H9 (cell line): ENCODE results near the gene ZNF586. TPM values are rescaled to one million over a fixed set of nuclear protein-coding genes. Genes with fewer than 3 reads are reported as not detected.

Experiments
- DNase-seq: peaks from one replicate; pipeline ENCODE4 v3.0.0-alpha.2; 2017
- H2AFZ ChIP-seq: one replicate; pipeline ENCODE4 v1.6.1; 2013; ENCODE audit warnings: mild to moderate bottlenecking, low read length, control low read depth, moderate library complexity
- H2AK5ac ChIP-seq: 2 replicates; pipeline ENCODE4 v1.6.1; 2013; ENCODE audit warnings: low read length, control low read depth, mixed read lengths; ENCODE audit not compliant: insufficient read length
- H2BK120ac ChIP-seq: one replicate; pipeline ENCODE4 v1.6.1; 2013; ENCODE audit warnings: low read depth, mild to moderate bottlenecking, low read length, control low read depth, inconsistent platforms; ENCODE audit not compliant: poor library complexity, severe bottlenecking
- H2BK12ac ChIP-seq: 2 replicates; pipeline ENCODE4 v1.6.1; 2013; ENCODE audit warnings: low read length, control low read depth, mixed read lengths, low read depth; ENCODE audit not compliant: insufficient read length
- H2BK15ac ChIP-seq: 2 replicates; pipeline ENCODE4 v1.6.1; 2013; ENCODE audit warnings: low read depth, low read length, control low read depth
- H2BK20ac ChIP-seq: one replicate; pipeline ENCODE4 v1.6.1; 2013; ENCODE audit warnings: low read depth, mild to moderate bottlenecking, low read length, control low read depth, inconsistent platforms; ENCODE audit not compliant: poor library complexity, severe bottlenecking
- H2BK5ac ChIP-seq: 2 replicates; pipeline ENCODE4 v1.6.1; 2013; ENCODE audit warnings: low read length, control low read depth, mixed read lengths; ENCODE audit not compliant: insufficient read length
- H3K14ac ChIP-seq: 2 replicates; pipeline ENCODE4 v1.6.1; 2013; ENCODE audit warnings: low read length, control low read depth; ENCODE audit not compliant: insufficient read depth
- H3K18ac ChIP-seq: 2 replicates; pipeline ENCODE4 v1.6.1; 2013; ENCODE audit warnings: low read depth, mild to moderate bottlenecking, mixed read lengths, low read length, control low read depth; ENCODE audit not compliant: insufficient read length
- H3K23ac ChIP-seq: 2 replicates; pipeline ENCODE4 v1.6.1; 2013; ENCODE audit warnings: low read length, control low read depth, mixed read lengths, low read depth; ENCODE audit not compliant: insufficient read length
- H3K23me2 ChIP-seq: 2 replicates; pipeline ENCODE4 v1.6.1; 2013; ENCODE audit warnings: low read depth, mild to moderate bottlenecking, mixed read lengths, low read length, control low read depth; ENCODE audit not compliant: insufficient read length, poor library complexity, severe bottlenecking
- H3K27ac ChIP-seq: 2 replicates; pipeline ENCODE4 v1.5.1; 2013; ENCODE audit warnings: low read length, control low read depth, mixed read lengths, low read depth; ENCODE audit not compliant: insufficient read length
- H3K27me3 ChIP-seq: 2 replicates; pipeline ENCODE4 v1.6.1; 2013; ENCODE audit warnings: low read length, control low read depth, inconsistent platforms; ENCODE audit not compliant: insufficient read depth
- H3K4ac ChIP-seq: 2 replicates; pipeline ENCODE4 v1.6.1; 2013; ENCODE audit warnings: low read depth, mild to moderate bottlenecking, control low read depth, inconsistent platforms, low read length, moderate library complexity
- H3K4me1 ChIP-seq: 2 replicates; pipeline ENCODE4 v1.6.1; 2013; ENCODE audit warnings: low read length, control low read depth, inconsistent platforms; ENCODE audit not compliant: insufficient read depth
- H3K4me2 ChIP-seq: 2 replicates; pipeline ENCODE4 v1.6.1; 2013; ENCODE audit warnings: low read length, control low read depth, mixed read lengths; ENCODE audit not compliant: insufficient read length, insufficient read depth
- H3K56ac ChIP-seq: 2 replicates; pipeline ENCODE4 v1.6.1; 2013; ENCODE audit warnings: low read depth, mild to moderate bottlenecking, mixed read lengths, low read length, control low read depth; ENCODE audit not compliant: insufficient read length
- H3K79me1 ChIP-seq: 2 replicates; pipeline ENCODE4 v1.6.1; 2013; ENCODE audit warnings: low read depth, mild to moderate bottlenecking, moderate library complexity, low read length, control low read depth, inconsistent platforms; ENCODE audit not compliant: insufficient read depth, poor library complexity, severe bottlenecking
- H3K79me2 ChIP-seq: 2 replicates; pipeline ENCODE4 v1.6.1; 2013; ENCODE audit warnings: low read length, control low read depth, inconsistent platforms; ENCODE audit not compliant: insufficient read depth
- H3K9ac ChIP-seq: 2 replicates; pipeline ENCODE4 v1.6.1; 2013; ENCODE audit warnings: low read length, control low read depth, mixed read lengths; ENCODE audit not compliant: insufficient read length; ENCODE audit errors: extremely low read depth
- H3K9me3 ChIP-seq: one replicate; pipeline ENCODE4 v1.6.1; 2013; ENCODE audit warnings: low read depth, low read length, inconsistent platforms; ENCODE audit not compliant: control insufficient read depth
- H3T11ph ChIP-seq: one replicate; pipeline ENCODE4 v1.6.1; 2013; ENCODE audit warnings: mild to moderate bottlenecking, low read length, control low read depth, inconsistent platforms
- H4K20me1 ChIP-seq: one replicate; pipeline ENCODE4 v1.6.1; 2013; ENCODE audit not compliant: control insufficient read depth, insufficient read length, insufficient read depth
- H4K5ac ChIP-seq: 2 replicates; pipeline ENCODE4 v1.6.1; 2013; ENCODE audit warnings: low read depth, mild to moderate bottlenecking, mixed read lengths, low read length, control low read depth; ENCODE audit not compliant: insufficient read length
- H4K8ac ChIP-seq: replicated peaks from 2 replicates; pipeline ENCODE4 v1.6.1; 2013; ENCODE audit warnings: low read length, control low read depth, mixed read lengths, low read depth; ENCODE audit not compliant: insufficient read length
- H4K91ac ChIP-seq: 2 replicates; pipeline ENCODE4 v1.6.1; 2013; ENCODE audit warnings: low read depth, mild to moderate bottlenecking, moderate library complexity, mixed read lengths, low read length, control low read depth; ENCODE audit not compliant: insufficient read length
- H3K27ac Mint-ChIP-seq, 3 experiments: 2 replicates in 2 of 3; 3 replicates in 1 of 3; pipeline ENCODE4 v1.8.0; 2020 to 2021; ENCODE audit warnings: mixed read lengths in 3 of 3, mild to moderate bottlenecking in 1 of 3, moderate library complexity in 1 of 3
- H3K27me3 Mint-ChIP-seq: 2 replicates; pipeline ENCODE4 v1.8.0; 2021; ENCODE audit warnings: low read depth, mild to moderate bottlenecking, moderate library complexity, mixed read lengths
- H3K36me3 Mint-ChIP-seq, 3 experiments: 2 replicates in 2 of 3; 3 replicates in 1 of 3; pipeline ENCODE4 v1.8.0; 2020 to 2021; ENCODE audit warnings: low read depth in 3 of 3, mixed read lengths in 3 of 3; ENCODE audit not compliant: insufficient read depth in 1 of 3
- H3K4me1 Mint-ChIP-seq, 2 experiments: 2 replicates each; pipeline ENCODE4 v1.8.0; 2020; ENCODE audit warnings: mixed read lengths in 2 of 2
- H3K4me3 Mint-ChIP-seq, 2 experiments: 2 replicates in 1 of 2; 3 replicates in 1 of 2; pipeline ENCODE4 v1.8.0; 2020 to 2021; ENCODE audit warnings: mild to moderate bottlenecking in 2 of 2, mixed read lengths in 2 of 2, moderate library complexity in 1 of 2
- H3K9me3 Mint-ChIP-seq, 2 experiments: 2 replicates in 1 of 2; 3 replicates in 1 of 2; pipeline ENCODE4 v1.8.0; 2020; ENCODE audit warnings: mild to moderate bottlenecking in 2 of 2, mixed read lengths in 2 of 2, moderate library complexity in 1 of 2
- WGBS: extraction: QIAGEN DNeasy Blood & Tissue Kit; methylation state at CpG from one replicate; pipeline ENCODE4 v1.1.7; 2013; ENCODE audit warnings: missing lambda C conversion rate, low lambda C conversion rate, mixed read lengths; ENCODE audit not compliant: insufficient read length; ENCODE audit errors: extremely low coverage; 5-methylcytosine and 5-hydroxymethylcytosine counted together
- total RNA-seq: library from RNA; stranded (reverse); gene quantifications from 2 replicates; pipeline ENCODE4 v1.2.1, GENCODE V29; 2021
- TF ChIP-seq, protein P1 (sequence below): fragments of 200-600 bp; sonication (generic); conservative IDR thresholded peaks from 3 replicates; pipeline ENCODE4 v1.8.0; 2021; ENCODE audit warnings: antibody characterized with exemption, mild to moderate bottlenecking

ZNF586 gene
- total RNA-seq, 1 experiment from 2014 or later: 17.6 TPM

DNA sequence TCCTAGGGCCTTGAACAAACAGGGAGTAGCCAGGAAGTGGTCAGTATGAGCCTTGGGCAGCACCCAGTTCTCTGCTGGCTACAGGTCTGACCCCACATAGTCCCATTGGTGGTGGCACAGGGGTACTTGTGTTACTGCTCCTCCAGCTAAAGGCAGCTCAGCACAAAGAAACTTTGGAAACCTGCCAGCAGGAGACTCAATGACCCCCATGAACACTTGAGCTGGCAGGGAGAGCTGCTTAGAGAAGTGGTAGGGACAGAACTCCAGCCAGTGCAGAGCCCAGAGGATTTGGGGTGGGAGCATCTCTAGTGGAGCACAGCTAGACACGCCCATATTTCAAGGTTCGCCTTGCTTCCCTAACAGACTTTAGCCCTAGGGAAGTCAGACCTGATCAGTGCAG, 10.4 kb upstream of the ZNF586 start:
- Histone ChIP-seq H3T11ph (no peak overlapping the region), H2BK12ac (no peak overlapping the region), H4K5ac (no peak overlapping the region), H2AK5ac (no peak overlapping the region), H3K23ac (no peak overlapping the region), H4K8ac (no peak overlapping the region), H2BK20ac (no peak overlapping the region), H3K56ac (no peak overlapping the region), H3K9ac (no peak overlapping the region), H3K4me2 (no peak overlapping the region), H3K9me3 (no peaks in the 10 kb centered on the region), H3K4ac (no peak overlapping the region), H2BK5ac (no peak overlapping the region), H2BK15ac (no peak overlapping the region), H3K23me2 (no peaks in the 10 kb centered on the region), H3K14ac (no peak overlapping the region), H3K79me1 (no peaks in the 10 kb centered on the region), H3K18ac (no peak overlapping the region), H4K20me1 (no peaks in the 10 kb centered on the region), H3K4me1 (no peaks in the 10 kb centered on the region), H2AFZ (no peak overlapping the region), H4K91ac (no peak overlapping the region), H3K27ac (no peak overlapping the region), H3K27me3 (no peaks in the 10 kb centered on the region), H3K79me2 (no peaks in the 10 kb centered on the region), H2BK120ac (no peak overlapping the region)
- TF ChIP-seq, protein P1, sequence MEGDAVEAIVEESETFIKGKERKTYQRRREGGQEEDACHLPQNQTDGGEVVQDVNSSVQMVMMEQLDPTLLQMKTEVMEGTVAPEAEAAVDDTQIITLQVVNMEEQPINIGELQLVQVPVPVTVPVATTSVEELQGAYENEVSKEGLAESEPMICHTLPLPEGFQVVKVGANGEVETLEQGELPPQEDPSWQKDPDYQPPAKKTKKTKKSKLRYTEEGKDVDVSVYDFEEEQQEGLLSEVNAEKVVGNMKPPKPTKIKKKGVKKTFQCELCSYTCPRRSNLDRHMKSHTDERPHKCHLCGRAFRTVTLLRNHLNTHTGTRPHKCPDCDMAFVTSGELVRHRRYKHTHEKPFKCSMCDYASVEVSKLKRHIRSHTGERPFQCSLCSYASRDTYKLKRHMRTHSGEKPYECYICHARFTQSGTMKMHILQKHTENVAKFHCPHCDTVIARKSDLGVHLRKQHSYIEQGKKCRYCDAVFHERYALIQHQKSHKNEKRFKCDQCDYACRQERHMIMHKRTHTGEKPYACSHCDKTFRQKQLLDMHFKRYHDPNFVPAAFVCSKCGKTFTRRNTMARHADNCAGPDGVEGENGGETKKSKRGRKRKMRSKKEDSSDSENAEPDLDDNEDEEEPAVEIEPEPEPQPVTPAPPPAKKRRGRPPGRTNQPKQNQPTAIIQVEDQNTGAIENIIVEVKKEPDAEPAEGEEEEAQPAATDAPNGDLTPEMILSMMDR: no peak
- H3K27ac Mint-ChIP-seq: no peak overlapping the region
- peaks cover 50 to 82% (median 73%) of the 10 kb centered on the region in 3 experiments for H3K36me3 Mint-ChIP-seq
- H3K4me1 Mint-ChIP-seq: no peaks in the 10 kb centered on the region
- no peak overlapping the region for H3K4me3 Mint-ChIP-seq
- no CpG with 5 or more reads among the region's 2 CpGs for WGBS
- DNase-seq: no peak
- H3K9me3 Mint-ChIP-seq: peaks cover 0 to 3% of the 10 kb centered on the region in 2 experiments; a peak in 1 of 5 replicates
- H3K27me3 Mint-ChIP-seq: no peaks in the 10 kb centered on the region
